A673 (cell line): ENCODE measurements around the gene DCP1A. TPM values are rescaled to one million over a fixed set of nuclear protein-coding genes. Genes with fewer than 3 reads are reported as not detected.
"Not testable (repeated sequence)": the region's sequence is repeated elsewhere in the genome, so short reads cannot be mapped to it uniquely, and the experiment has no call there.

Experiments used
- BruUV-seq: library from RNA; stranded (reverse); fragments of 400-500 nt; replicated peaks from 2 replicates; lab custom pipeline; 2021; lab: Mats Ljungman, UMichigan
- CTCF ChIA-PET: fragments of 300-600 bp; sonication (Branson Sonifier 250); formaldehyde crosslinking; loops from one replicate; lab custom pipeline; 2022; ENCODE audit warnings: antibody characterized with exemption; lab: Charles Lee
- POLR2A ChIA-PET: fragments of 300-600 bp; sonication (Branson Sonifier 250); formaldehyde crosslinking; loops from one replicate; lab custom pipeline; 2022; ENCODE audit warnings: antibody characterized with exemption; ENCODE audit not compliant: low non-redundant PET; lab: Charles Lee
- DNase-seq: peaks from one replicate; pipeline ENCODE4 v3.0.0-alpha.2; 2015; ENCODE audit warnings: low spot score
- H3K27ac ChIP-seq: fragments of 200-600 bp; sonication (generic); 2 replicates; pipeline ENCODE4 v1.5.1; 2016; ENCODE audit warnings: mixed run types, low read depth, mild to moderate bottlenecking, mixed read lengths, antibody characterized with exemption, low read length; ENCODE audit not compliant: poor library complexity, severe bottlenecking
- H3K27me3 ChIP-seq: fragments of 200-600 bp; sonication (generic); replicated peaks from 2 replicates; pipeline ENCODE4 v1.6.1; 2017; ENCODE audit warnings: mixed run types, low read depth, mild to moderate bottlenecking, mixed read lengths, antibody characterized with exemption, low read length; ENCODE audit not compliant: insufficient read depth, poor library complexity
- H3K36me3 ChIP-seq: fragments of 200-600 bp; sonication (generic); 2 replicates; pipeline ENCODE4 v1.6.1; 2016; ENCODE audit warnings: mixed run types, mild to moderate bottlenecking, mixed read lengths, antibody characterized with exemption, low read length; ENCODE audit not compliant: insufficient read depth, poor library complexity, severe bottlenecking
- H3K4me1 ChIP-seq: fragments of 200-600 bp; sonication (generic); 2 replicates; pipeline ENCODE4 v1.6.1; 2017; ENCODE audit warnings: mixed run types, mild to moderate bottlenecking, mixed read lengths, antibody characterized with exemption, low read length; ENCODE audit not compliant: insufficient read depth, poor library complexity, severe bottlenecking
- H3K4me3 ChIP-seq: fragments of 200-600 bp; sonication (generic); 2 replicates; pipeline ENCODE4 v1.5.1; 2016; ENCODE audit warnings: low read depth, mixed run types, mild to moderate bottlenecking, mixed read lengths, low read length; ENCODE audit not compliant: poor library complexity, severe bottlenecking
- H3K9me3 ChIP-seq: fragments of 200-600 bp; sonication (generic); 2 replicates; pipeline ENCODE4 v1.6.1; 2016; ENCODE audit warnings: mixed run types, low read depth, mild to moderate bottlenecking, mixed read lengths, antibody characterized with exemption, low read length; ENCODE audit not compliant: poor library complexity, severe bottlenecking
- CTCF ChIP-seq: fragments of 300-800, 200-600 bp; sonication (generic); conservative IDR thresholded peaks from 2 replicates; pipeline ENCODE4 v1.5.1; 2017; ENCODE audit warnings: low read depth, mild to moderate bottlenecking, antibody characterized with exemption, low read length, moderate library complexity, mixed read lengths
- EZH2 ChIP-seq: fragments of 200-600 bp; sonication (generic); IDR thresholded peaks from 2 replicates; pipeline ENCODE4 v1.6.1; 2017; ENCODE audit warnings: borderline replicate concordance, low read depth, mild to moderate bottlenecking, mixed read lengths, antibody characterized with exemption, low read length; ENCODE audit not compliant: poor library complexity, severe bottlenecking
- intact Hi-C: fragments of 100-400 bp; cut with micrococcal nuclease; formaldehyde crosslinking; loops from one replicate; pipeline ENCODE4 v1.10.0; 2022; ENCODE audit not compliant: unreplicated experiment
- total RNA-seq: library from RNA; stranded (reverse); gene quantifications from 2 replicates; pipeline ENCODE4 v1.2.3, GENCODE V29; 2021

Gene DCP1A
- total RNA-seq, 1 experiment from 2014 or later, result 13.1 TPM

- ChIA-PET CTCF (no interaction called here), POLR2A (no interaction called here)
- Histone ChIP-seq H3K27me3 (no peaks in the 10 kb centered on the region), H3K4me3 (no peak overlapping the region), H3K27ac (no peak overlapping the region), H3K9me3 (no peaks in the 10 kb centered on the region), H3K36me3 (no peaks in the 10 kb centered on the region), H3K4me1 (no peaks in the 10 kb centered on the region)
- BruUV-seq, result no TSS peak
- DNase-seq, result no peak
- TF ChIP-seq CTCF (no peak), EZH2 (no peak)
- intact Hi-C loops, result no loop called here
These were observed 29.3 kb upstream of the DCP1A start for GRCh38 chr3:53376679-53377078.

- H3K36me3 ChIP-seq, result no peaks in the 10 kb centered on the region
- no TSS peak for BruUV-seq
- DNase-seq, result peak; percentile 52
- no peaks in the 10 kb centered on the region for H3K4me1 ChIP-seq
- ChIA-PET POLR2A (no interaction called here), CTCF (no interaction called here)
- H3K27ac ChIP-seq, result no peak overlapping the region
- no peaks in the 10 kb centered on the region for H3K27me3 ChIP-seq
- peak; percentile 66 for TF ChIP-seq CTCF
- TF ChIP-seq EZH2, result no peak
- intact Hi-C loops, result loop anchor here (1.0 kb wide), 1 partner anchor 335 kb away; no protein-coding TSS in a partner anchor
- H3K9me3 ChIP-seq, result no peaks in the 10 kb centered on the region
- H3K4me3 ChIP-seq, result no peak overlapping the region
These were observed 27.7 kb upstream of the DCP1A start for GRCh38 chr3:53375019-53375418.

- BruUV-seq, POLR2A ChIA-PET, H3K9me3 ChIP-seq, H3K4me1 ChIP-seq, H3K4me3 ChIP-seq, CTCF ChIA-PET, DNase-seq, H3K27me3 ChIP-seq, H3K36me3 ChIP-seq, H3K27ac ChIP-seq, intact Hi-C loops: not testable (repeated sequence)
These were observed 23.4 kb upstream of the DCP1A start for GRCh38 chr3:53370719-53371118.

- Histone ChIP-seq H3K4me1 (no peaks in the 10 kb centered on the region), H3K27ac (no peak overlapping the region), H3K27me3 (no peaks in the 10 kb centered on the region), H3K9me3 (no peaks in the 10 kb centered on the region), H3K4me3 (no peak overlapping the region), H3K36me3 (no peaks in the 10 kb centered on the region)
- BruUV-seq, result no TSS peak
- ChIA-PET CTCF (no interaction called here), POLR2A (no interaction called here)
- DNase-seq, result no peak
- intact Hi-C loops, result no loop called here
- TF ChIP-seq CTCF (no peak), EZH2 (no peak)
These were observed 14.5 kb upstream of the DCP1A start for GRCh38 chr3:53361852-53362251.
